GM19463 (cell line): ENCODE results near the gene SERGEF.

ENCODE experiments used
- ATAC-seq: cut with Tn5 transposase; IDR thresholded peaks from one replicate; pipeline ENCODE4 v1.9.1; 2021; ENCODE audit warnings: mild to moderate bottlenecking, moderate library complexity; ENCODE audit not compliant: unreplicated experiment

SERGEF gene

GRCh38 chr11:17740649-17741235 is 272.1 kb downstream of the SERGEF start:
- no peak for ATAC-seq

GRCh38 chr11:17739945-17740338 is 272.9 kb downstream of the SERGEF start:
- no peak for ATAC-seq

GRCh38 chr11:17738151-17738973 is 274.5 kb downstream of the SERGEF start:
- no peak for ATAC-seq
